OCI-LY7 (cell line): ENCODE results near the gene DLEU7.

ENCODE experiments used
- EZH2phosphoT487 ChIP-seq: fragments of 200-600 bp; sonication (generic); IDR thresholded peaks from 2 replicates; pipeline ENCODE4 v1.6.1; 2018; ENCODE audit warnings: low read depth, borderline replicate concordance, mild to moderate bottlenecking, mixed run types, antibody characterized with exemption, low read length, moderate library complexity, mixed read lengths
- TF ChIP-seq, protein P1 (sequence below): fragments of 200-600 bp; sonication (generic); conservative IDR thresholded peaks from 2 replicates; pipeline ENCODE4 v1.5.1; 2014; ENCODE audit warnings: mild to moderate bottlenecking, antibody characterized with exemption, low read length, moderate library complexity, mixed read lengths

DNA sequence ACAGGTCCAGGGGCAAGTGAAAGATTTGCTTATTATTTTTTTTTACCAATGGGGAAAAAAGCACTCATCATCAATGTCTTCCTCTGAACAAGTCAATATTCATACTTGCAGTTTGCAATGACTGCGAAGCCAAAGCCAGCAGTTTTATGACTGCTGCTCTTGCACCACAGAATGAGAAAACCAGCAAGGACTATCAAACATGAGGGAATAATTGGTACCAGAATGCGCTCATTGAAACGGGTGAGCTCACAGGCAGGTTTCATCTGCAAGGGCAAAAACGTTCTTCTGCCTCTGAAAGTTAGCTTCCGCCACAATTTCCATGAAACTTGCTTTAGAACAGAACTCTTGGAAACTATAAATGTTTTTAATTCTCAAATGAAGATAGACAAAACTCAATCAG is 5.5 kb downstream of the DLEU7 start:
- TF ChIP-seq, protein P1, sequence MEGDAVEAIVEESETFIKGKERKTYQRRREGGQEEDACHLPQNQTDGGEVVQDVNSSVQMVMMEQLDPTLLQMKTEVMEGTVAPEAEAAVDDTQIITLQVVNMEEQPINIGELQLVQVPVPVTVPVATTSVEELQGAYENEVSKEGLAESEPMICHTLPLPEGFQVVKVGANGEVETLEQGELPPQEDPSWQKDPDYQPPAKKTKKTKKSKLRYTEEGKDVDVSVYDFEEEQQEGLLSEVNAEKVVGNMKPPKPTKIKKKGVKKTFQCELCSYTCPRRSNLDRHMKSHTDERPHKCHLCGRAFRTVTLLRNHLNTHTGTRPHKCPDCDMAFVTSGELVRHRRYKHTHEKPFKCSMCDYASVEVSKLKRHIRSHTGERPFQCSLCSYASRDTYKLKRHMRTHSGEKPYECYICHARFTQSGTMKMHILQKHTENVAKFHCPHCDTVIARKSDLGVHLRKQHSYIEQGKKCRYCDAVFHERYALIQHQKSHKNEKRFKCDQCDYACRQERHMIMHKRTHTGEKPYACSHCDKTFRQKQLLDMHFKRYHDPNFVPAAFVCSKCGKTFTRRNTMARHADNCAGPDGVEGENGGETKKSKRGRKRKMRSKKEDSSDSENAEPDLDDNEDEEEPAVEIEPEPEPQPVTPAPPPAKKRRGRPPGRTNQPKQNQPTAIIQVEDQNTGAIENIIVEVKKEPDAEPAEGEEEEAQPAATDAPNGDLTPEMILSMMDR = no peak
- TF ChIP-seq EZH2phosphoT487 = no peak
